ENCODE measurements around the gene DLAT.
"Not testable (repeated sequence)": the region's sequence is repeated elsewhere in the genome, so short reads cannot be mapped to it uniquely, and the experiment has no call there.

The DLAT gene

GRCh38 chr11:112024178-112024772 lies 933 bp upstream of the DLAT start:
- no peaks in the 10 kb centered on the region for H3K27me3 ChIP-seq (ENCODE audit: control insufficient read depth in 1 of 2, insufficient read depth in 2 of 2, low read length in 2 of 2)
- peaks cover 10 to 16% of the 10 kb centered on the region in 2 donors for H3K36me3 ChIP-seq (ENCODE audit: control insufficient read depth in 1 of 2, insufficient read depth in 2 of 2, low read length in 2 of 2)
- peak overlapping the region; percentile 87 to 99 for H3K4me3 ChIP-seq (ENCODE audit: low read depth in 1 of 2, low read length in 2 of 2)
- no peaks in the 10 kb centered on the region for H3K9me3 ChIP-seq (ENCODE audit: control insufficient read depth in 1 of 2, low read length in 2 of 2)
- H3K4me1 ChIP-seq (ENCODE audit: control insufficient read depth in 1 of 2, insufficient read depth in 2 of 2, low read length in 2 of 2) = peaks cover 4 to 15% of the 10 kb centered on the region in 2 donors
- H3K27ac ChIP-seq (ENCODE audit: low read depth, low read length) = peak overlapping the region; percentile 90
- H3K9ac ChIP-seq (ENCODE audit: low read depth in 1 of 2, low read length in 2 of 2) = peak overlapping the region; percentile 87 to 88

- peak overlapping the region; percentile 87 to 99 for H3K4me3 ChIP-seq (ENCODE audit: low read depth in 1 of 2, low read length in 2 of 2)
- H3K27ac ChIP-seq (ENCODE audit: low read depth, low read length) = peak overlapping the region; percentile 90
- peaks cover 4 to 15% of the 10 kb centered on the region in 2 donors for H3K4me1 ChIP-seq (ENCODE audit: control insufficient read depth in 1 of 2, insufficient read depth in 2 of 2, low read length in 2 of 2)
- H3K36me3 ChIP-seq (ENCODE audit: control insufficient read depth in 1 of 2, insufficient read depth in 2 of 2, low read length in 2 of 2) = peaks cover 20 to 24% of the 10 kb centered on the region in 2 donors
- H3K9ac ChIP-seq (ENCODE audit: low read depth in 1 of 2, low read length in 2 of 2) = peak overlapping the region; percentile 87 to 88
- no peaks in the 10 kb centered on the region for H3K9me3 ChIP-seq (ENCODE audit: control insufficient read depth in 1 of 2, low read length in 2 of 2)
- H3K27me3 ChIP-seq (ENCODE audit: control insufficient read depth in 1 of 2, insufficient read depth in 2 of 2, low read length in 2 of 2) = no peaks in the 10 kb centered on the region
Observed at GRCh38 chr11:112025707-112026106, 499 bp downstream of the DLAT start.

- Histone ChIP-seq H3K36me3 (ENCODE audit: control insufficient read depth in 1 of 2, insufficient read depth in 2 of 2, low read length in 2 of 2) (peaks cover 21 to 29% of the 10 kb centered on the region in 2 donors), H3K4me1 (ENCODE audit: control insufficient read depth in 1 of 2, insufficient read depth in 2 of 2, low read length in 2 of 2) (peaks cover 4 to 15% of the 10 kb centered on the region in 2 donors)
Observed at GRCh38 chr11:112026784-112027410, 1.7 kb downstream of the DLAT start.

GRCh38 chr11:112029460-112029859 lies 4.3 kb downstream of the DLAT start:
- peaks cover 3 to 4% of the 10 kb centered on the region in 2 donors for H3K4me1 ChIP-seq (ENCODE audit: control insufficient read depth in 1 of 2, insufficient read depth in 2 of 2, low read length in 2 of 2)
- H3K4me3 ChIP-seq (ENCODE audit: low read depth in 1 of 2, low read length in 2 of 2) = no peak overlapping the region
- H3K9me3 ChIP-seq (ENCODE audit: control insufficient read depth in 1 of 2, low read length in 2 of 2) = no peaks in the 10 kb centered on the region
- H3K27me3 ChIP-seq (ENCODE audit: control insufficient read depth in 1 of 2, insufficient read depth in 2 of 2, low read length in 2 of 2) = no peaks in the 10 kb centered on the region
- H3K9ac ChIP-seq (ENCODE audit: low read depth in 1 of 2, low read length in 2 of 2) = no peak overlapping the region
- no peak overlapping the region for H3K27ac ChIP-seq (ENCODE audit: low read depth, low read length)
- H3K36me3 ChIP-seq (ENCODE audit: control insufficient read depth in 1 of 2, insufficient read depth in 2 of 2, low read length in 2 of 2) = peaks cover 26 to 43% of the 10 kb centered on the region in 2 donors

More at GRCh38 chr11:112026784-112027410, 1.7 kb downstream of the DLAT start:
- not testable (repeated sequence) for H3K9me3 ChIP-seq (ENCODE audit: control insufficient read depth in 1 of 2, low read length in 2 of 2); H3K9ac ChIP-seq (ENCODE audit: low read depth in 1 of 2, low read length in 2 of 2); H3K4me3 ChIP-seq (ENCODE audit: low read depth in 1 of 2, low read length in 2 of 2); H3K27ac ChIP-seq (ENCODE audit: low read depth, low read length); H3K27me3 ChIP-seq (ENCODE audit: control insufficient read depth in 1 of 2, insufficient read depth in 2 of 2, low read length in 2 of 2)

GRCh38 chr11:112033902-112034301 lies 8.7 kb downstream of the DLAT start:
- Histone ChIP-seq H3K9ac (ENCODE audit: low read depth in 1 of 2, low read length in 2 of 2) (no peak overlapping the region), H3K36me3 (ENCODE audit: control insufficient read depth in 1 of 2, insufficient read depth in 2 of 2, low read length in 2 of 2) (peaks cover 33 to 62% of the 10 kb centered on the region in 2 donors), H3K4me1 (ENCODE audit: control insufficient read depth in 1 of 2, insufficient read depth in 2 of 2, low read length in 2 of 2) (no peaks in the 10 kb centered on the region), H3K27ac (ENCODE audit: low read depth, low read length) (no peak overlapping the region), H3K4me3 (ENCODE audit: low read depth in 1 of 2, low read length in 2 of 2) (no peak overlapping the region), H3K27me3 (ENCODE audit: control insufficient read depth in 1 of 2, insufficient read depth in 2 of 2, low read length in 2 of 2) (no peaks in the 10 kb centered on the region), H3K9me3 (ENCODE audit: control insufficient read depth in 1 of 2, low read length in 2 of 2) (no peaks in the 10 kb centered on the region)

- no peak overlapping the region for H3K27ac ChIP-seq (ENCODE audit: low read depth, low read length)
- H3K36me3 ChIP-seq (ENCODE audit: control insufficient read depth in 1 of 2, insufficient read depth in 2 of 2, low read length in 2 of 2) = peaks cover 28 to 67% of the 10 kb centered on the region in 2 donors
- no peak overlapping the region for H3K4me3 ChIP-seq (ENCODE audit: low read depth in 1 of 2, low read length in 2 of 2)
- no peaks in the 10 kb centered on the region for H3K9me3 ChIP-seq (ENCODE audit: control insufficient read depth in 1 of 2, low read length in 2 of 2)
- H3K4me1 ChIP-seq (ENCODE audit: control insufficient read depth in 1 of 2, insufficient read depth in 2 of 2, low read length in 2 of 2) = no peaks in the 10 kb centered on the region
- no peak overlapping the region for H3K9ac ChIP-seq (ENCODE audit: low read depth in 1 of 2, low read length in 2 of 2)
- no peaks in the 10 kb centered on the region for H3K27me3 ChIP-seq (ENCODE audit: control insufficient read depth in 1 of 2, insufficient read depth in 2 of 2, low read length in 2 of 2)
Observed at GRCh38 chr11:112037527-112037926, 12.3 kb downstream of the DLAT start.

GRCh38 chr11:112042161-112042960 lies 17.2 kb downstream of the DLAT start:
- Histone ChIP-seq H3K4me1 (ENCODE audit: control insufficient read depth in 1 of 2, insufficient read depth in 2 of 2, low read length in 2 of 2) (no peaks in the 10 kb centered on the region), H3K9ac (ENCODE audit: low read depth in 1 of 2, low read length in 2 of 2) (no peak overlapping the region), H3K36me3 (ENCODE audit: control insufficient read depth in 1 of 2, insufficient read depth in 2 of 2, low read length in 2 of 2) (peaks cover 22 to 68% of the 10 kb centered on the region in 2 donors), H3K27ac (ENCODE audit: low read depth, low read length) (no peak overlapping the region), H3K4me3 (ENCODE audit: low read depth in 1 of 2, low read length in 2 of 2) (no peak overlapping the region), H3K9me3 (ENCODE audit: control insufficient read depth in 1 of 2, low read length in 2 of 2) (no peaks in the 10 kb centered on the region), H3K27me3 (ENCODE audit: control insufficient read depth in 1 of 2, insufficient read depth in 2 of 2, low read length in 2 of 2) (no peaks in the 10 kb centered on the region)

- Histone ChIP-seq H3K9ac (ENCODE audit: low read depth in 1 of 2, low read length in 2 of 2) (no peak overlapping the region), H3K36me3 (ENCODE audit: control insufficient read depth in 1 of 2, insufficient read depth in 2 of 2, low read length in 2 of 2) (peaks cover 20 to 63% of the 10 kb centered on the region in 2 donors), H3K9me3 (ENCODE audit: control insufficient read depth in 1 of 2, low read length in 2 of 2) (no peaks in the 10 kb centered on the region), H3K4me3 (ENCODE audit: low read depth in 1 of 2, low read length in 2 of 2) (no peak overlapping the region), H3K27me3 (ENCODE audit: control insufficient read depth in 1 of 2, insufficient read depth in 2 of 2, low read length in 2 of 2) (no peaks in the 10 kb centered on the region), H3K27ac (ENCODE audit: low read depth, low read length) (no peak overlapping the region), H3K4me1 (ENCODE audit: control insufficient read depth in 1 of 2, insufficient read depth in 2 of 2, low read length in 2 of 2) (no peaks in the 10 kb centered on the region)
Observed at GRCh38 chr11:112042961-112043304, 17.7 kb downstream of the DLAT start.

- Histone ChIP-seq H3K9me3 (ENCODE audit: control insufficient read depth in 1 of 2, low read length in 2 of 2) (no peaks in the 10 kb centered on the region), H3K4me3 (ENCODE audit: low read depth in 1 of 2, low read length in 2 of 2) (no peak overlapping the region), H3K4me1 (ENCODE audit: control insufficient read depth in 1 of 2, insufficient read depth in 2 of 2, low read length in 2 of 2) (no peaks in the 10 kb centered on the region), H3K27ac (ENCODE audit: low read depth, low read length) (no peak overlapping the region), H3K36me3 (ENCODE audit: control insufficient read depth in 1 of 2, insufficient read depth in 2 of 2, low read length in 2 of 2) (peaks cover 13 to 51% of the 10 kb centered on the region in 2 donors), H3K27me3 (ENCODE audit: control insufficient read depth in 1 of 2, insufficient read depth in 2 of 2, low read length in 2 of 2) (no peaks in the 10 kb centered on the region), H3K9ac (ENCODE audit: low read depth in 1 of 2, low read length in 2 of 2) (no peak overlapping the region)
Observed at GRCh38 chr11:112044961-112045360, 19.8 kb downstream of the DLAT start.

- not testable (repeated sequence) for H3K9me3 ChIP-seq (ENCODE audit: control insufficient read depth in 1 of 2, low read length in 2 of 2); H3K27me3 ChIP-seq (ENCODE audit: control insufficient read depth in 1 of 2, insufficient read depth in 2 of 2, low read length in 2 of 2); H3K4me1 ChIP-seq (ENCODE audit: control insufficient read depth in 1 of 2, insufficient read depth in 2 of 2, low read length in 2 of 2); H3K9ac ChIP-seq (ENCODE audit: low read depth in 1 of 2, low read length in 2 of 2); H3K27ac ChIP-seq (ENCODE audit: low read depth, low read length); H3K4me3 ChIP-seq (ENCODE audit: low read depth in 1 of 2, low read length in 2 of 2)
- H3K36me3 ChIP-seq (ENCODE audit: control insufficient read depth in 1 of 2, insufficient read depth in 2 of 2, low read length in 2 of 2) = peaks cover 9 to 49% of the 10 kb centered on the region in 2 donors
Observed at GRCh38 chr11:112046647-112047046, 21.4 kb downstream of the DLAT start.
